OCI-LY7 (cell line): ENCODE results near the gene ACVR1B. TPM values are rescaled to one million over a fixed set of nuclear protein-coding genes. Genes with fewer than 3 reads are reported as not detected.

Experiments
- BruUV-seq: library from RNA; stranded (reverse); fragments of 400-500 nt; replicated peaks from 2 replicates; lab custom pipeline; 2021; lab: Mats Ljungman, UMichigan
- CTCF ChIA-PET: fragments of 300-600 bp; sonication (Branson Sonifier 250); formaldehyde crosslinking; loops from one replicate; lab custom pipeline; 2022; ENCODE audit warnings: antibody characterized with exemption; ENCODE audit not compliant: unreplicated experiment; lab: Charles Lee
- POLR2A ChIA-PET: fragments of 300-600 bp; sonication (Branson Sonifier 250); formaldehyde crosslinking; loops from one replicate; lab custom pipeline; 2022; ENCODE audit warnings: antibody characterized with exemption; lab: Charles Lee
- DNase-seq: peaks from one replicate; pipeline ENCODE4 v3.0.0-alpha.2; 2015; ENCODE audit warnings: low spot score
- H2AFZ ChIP-seq: fragments of 200-600 bp; sonication (generic), shearing (Covaris generic); 2 replicates; pipeline ENCODE4 v1.6.1; 2014; ENCODE audit warnings: mild to moderate bottlenecking, antibody characterized with exemption, low read length, moderate library complexity
- H3K27ac ChIP-seq: fragments of 200-600 bp; sonication (generic); 2 replicates; pipeline ENCODE4 v1.5.1; 2014; ENCODE audit warnings: mixed run types, low read depth, mild to moderate bottlenecking, moderate library complexity, low read length, inconsistent platforms; ENCODE audit not compliant: poor library complexity, severe bottlenecking
- H3K36me3 ChIP-seq: fragments of 200-600 bp; sonication (generic); 2 replicates; pipeline ENCODE4 v1.6.1; 2014; ENCODE audit warnings: mild to moderate bottlenecking, antibody characterized with exemption, low read length, moderate library complexity, mixed read lengths; ENCODE audit not compliant: insufficient read depth
- H3K4me1 ChIP-seq: fragments of 200-600 bp; sonication (generic); 2 replicates; pipeline ENCODE4 v1.5.1; 2014; ENCODE audit warnings: mild to moderate bottlenecking, low read length; ENCODE audit not compliant: insufficient read depth, poor library complexity, severe bottlenecking
- H3K4me2 ChIP-seq: fragments of 200-600 bp; sonication (generic); 2 replicates; pipeline ENCODE4 v1.6.1; 2014; ENCODE audit warnings: mild to moderate bottlenecking, low read length
- H3K4me3 ChIP-seq: fragments of 200-600 bp; sonication (generic); 2 replicates; pipeline ENCODE4 v1.5.1; 2014; ENCODE audit warnings: mild to moderate bottlenecking, low read depth, low read length; ENCODE audit not compliant: poor library complexity, severe bottlenecking
- H3K79me2 ChIP-seq: fragments of 200-600 bp; sonication (generic); 2 replicates; pipeline ENCODE4 v1.6.1; 2016; ENCODE audit warnings: low read depth, mild to moderate bottlenecking, low read length, moderate library complexity, mixed read lengths; ENCODE audit not compliant: insufficient read depth
- H3K9me2 ChIP-seq: fragments of 200-600 bp; sonication (generic); 2 replicates; pipeline ENCODE4 v1.6.1; 2016; ENCODE audit warnings: mild to moderate bottlenecking, low read length, mixed read lengths; ENCODE audit not compliant: insufficient read depth
- H3K9me3 ChIP-seq: fragments of 200-600 bp; sonication (generic); 2 replicates; pipeline ENCODE4 v1.6.1; 2014; ENCODE audit warnings: mild to moderate bottlenecking, mixed run types, low read length, mixed read lengths
- H4K20me1 ChIP-seq: fragments of 200-600 bp; sonication (generic); 2 replicates; pipeline ENCODE4 v1.6.1; 2014; ENCODE audit warnings: mild to moderate bottlenecking, antibody characterized with exemption, low read length, moderate library complexity, mixed read lengths; ENCODE audit not compliant: insufficient read depth
- CTCF ChIP-seq: fragments of 200-600 bp; sonication (generic); conservative IDR thresholded peaks from 2 replicates; pipeline ENCODE4 v1.5.1; 2014; ENCODE audit warnings: mild to moderate bottlenecking, antibody characterized with exemption, low read length, moderate library complexity, mixed read lengths
- EZH2phosphoT487 ChIP-seq: fragments of 200-600 bp; sonication (generic); IDR thresholded peaks from 2 replicates; pipeline ENCODE4 v1.6.1; 2018; ENCODE audit warnings: low read depth, borderline replicate concordance, mild to moderate bottlenecking, mixed run types, antibody characterized with exemption, low read length, moderate library complexity, mixed read lengths
- intact Hi-C: fragments of 100-400 bp; cut with micrococcal nuclease; formaldehyde crosslinking; loops from one replicate; pipeline ENCODE4 v1.10.0; 2022; ENCODE audit not compliant: unreplicated experiment
- total RNA-seq, 2 experiments: library from RNA; depleted of rRNA in 1 of 2; stranded (reverse); fragments of >200 nt in 1 of 2; shearing (Covaris generic) in 1 of 2; gene quantifications; 2 replicates each; pipeline ENCODE4 v1.2.3, GENCODE V29; 2014 to 2022

ACVR1B gene
- total RNA-seq, 2 experiments from 2014 or later, result 4.1 to 6.8 TPM

DNA sequence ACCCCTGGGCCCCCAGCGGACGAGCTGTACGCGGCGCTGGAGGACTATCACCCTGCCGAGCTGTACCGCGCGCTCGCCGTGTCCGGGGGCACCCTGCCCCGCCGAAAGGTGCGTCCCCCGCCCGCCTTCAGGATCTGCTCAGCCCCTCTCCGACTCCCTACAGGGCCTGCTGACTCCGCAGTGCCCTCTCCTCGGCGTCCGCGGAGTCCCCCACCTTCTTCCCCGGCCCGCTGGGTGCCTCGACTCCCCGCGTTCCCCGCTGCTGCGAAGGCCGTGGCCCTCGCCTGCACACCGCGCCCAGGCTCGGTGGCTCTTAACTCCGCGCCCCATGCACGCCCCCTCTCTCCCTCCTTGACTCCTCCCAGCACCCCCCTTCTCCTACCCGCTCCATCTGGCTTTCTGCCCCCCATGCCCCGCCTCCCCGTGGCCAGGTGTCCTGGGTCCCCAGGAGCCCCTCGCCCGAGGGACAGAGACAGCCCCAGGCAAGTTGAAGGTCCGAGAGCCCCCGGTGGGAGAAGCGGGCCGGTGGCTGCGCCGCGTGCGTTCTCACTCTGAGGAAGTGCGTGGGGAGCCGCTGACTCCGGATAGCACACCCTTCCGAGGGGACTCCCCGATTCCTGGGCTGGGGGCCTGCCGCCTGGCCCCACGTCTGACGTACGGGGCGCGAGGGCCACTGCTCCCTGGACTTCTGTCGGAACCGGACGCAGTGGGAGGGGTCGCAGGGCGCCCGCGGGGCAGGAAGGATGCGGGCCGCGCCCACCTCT lies 55.8 kb downstream of the ACVR1B start:
- Histone ChIP-seq H3K4me1 (peaks cover 25% of the 10 kb centered on the region), H4K20me1 (no peaks in the 10 kb centered on the region), H3K9me2 (no peaks in the 10 kb centered on the region), H3K4me3 (peak overlapping the region; percentile 29), H3K79me2 (no peaks in the 10 kb centered on the region), H3K27ac (no peak overlapping the region), H3K9me3 (no peaks in the 10 kb centered on the region), H3K4me2 (peak overlapping the region; percentile 43; the same call in 1 of the 2 replicates), H3K36me3 (no peaks in the 10 kb centered on the region), H2AFZ (no peak overlapping the region)
- TF ChIP-seq CTCF (no peak), EZH2phosphoT487 (peak; percentile 85)
- POLR2A ChIA-PET, result no interaction called here
- DNase-seq, result no peak
- intact Hi-C loops, result no loop called here
- CTCF ChIA-PET, result interaction anchor here (1.1 kb wide), 1 partner anchor 11 kb away, joined by 3 read pairs; no protein-coding TSS in a partner anchor
- no TSS peak for BruUV-seq

DNA sequence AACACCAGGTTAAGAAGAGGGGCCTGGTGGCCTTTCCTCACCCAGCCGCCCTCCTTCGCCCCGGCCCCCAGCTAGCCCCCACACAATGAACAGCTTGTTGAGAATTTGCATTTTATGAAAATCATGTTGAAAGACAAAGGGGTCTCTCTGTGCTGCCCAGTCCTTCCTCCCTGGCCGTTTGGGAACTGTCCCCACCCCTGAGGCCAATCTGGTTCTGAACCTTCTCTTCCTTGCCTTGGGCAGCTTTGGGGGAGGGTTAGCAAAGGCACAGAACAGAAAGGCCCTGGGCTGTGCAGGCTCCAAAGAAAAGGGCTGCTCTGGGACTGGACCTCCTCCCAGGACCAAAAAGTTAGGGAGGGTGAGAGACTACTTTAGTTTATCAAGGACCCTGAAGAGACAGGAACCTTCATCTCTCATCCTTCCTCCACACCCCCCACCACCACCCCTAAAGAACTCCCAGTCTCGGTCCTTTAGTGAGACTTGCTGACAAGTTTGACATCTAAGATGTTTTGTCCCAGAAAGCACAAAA lies 56.5 kb downstream of the ACVR1B start:
- Histone ChIP-seq H3K9me3 (no peaks in the 10 kb centered on the region), H3K4me2 (no peak overlapping the region), H3K4me1 (peaks cover 25% of the 10 kb centered on the region), H4K20me1 (no peaks in the 10 kb centered on the region), H3K79me2 (no peaks in the 10 kb centered on the region), H3K27ac (no peak overlapping the region), H3K4me3 (no peak overlapping the region), H2AFZ (no peak overlapping the region), H3K9me2 (no peaks in the 10 kb centered on the region), H3K36me3 (no peaks in the 10 kb centered on the region)
- intact Hi-C loops, result no loop called here
- no peak for DNase-seq
- no TSS peak for BruUV-seq
- no peak for TF ChIP-seq CTCF
- no peak for TF ChIP-seq EZH2phosphoT487
- CTCF ChIA-PET, result interaction anchor here (1.1 kb wide), 1 partner anchor 10 kb away, joined by 3 read pairs; no protein-coding TSS in a partner anchor
- POLR2A ChIA-PET, result no interaction called here
